PC-3 (cell line): ENCODE data around the gene STK11. TPM values are rescaled to one million over a fixed set of nuclear protein-coding genes. Genes with fewer than 3 reads are reported as not detected.
A peak's percentile ranks its signal among the peaks of the same experiment; 100 is the strongest.

Source experiments
- ATAC-seq: fragments of 200-7000 bp; cut with Tn5 transposase; 2 replicates; pipeline ENCODE4 v1.9.1; 2020; ENCODE audit warnings: mild to moderate bottlenecking, moderate library complexity
- BruUV-seq: library from RNA; stranded (reverse); fragments of 400-500 nt; replicated peaks from 2 replicates; lab custom pipeline; 2021; lab: Mats Ljungman, UMichigan
- CTCF ChIA-PET: fragments of 300-600 bp; sonication (Branson Sonifier 250); formaldehyde crosslinking; loops from one replicate; lab custom pipeline; 2022; ENCODE audit warnings: antibody characterized with exemption; lab: Charles Lee
- POLR2A ChIA-PET: fragments of 300-600 bp; sonication (Branson Sonifier 250); formaldehyde crosslinking; loops from one replicate; lab custom pipeline; 2022; ENCODE audit warnings: antibody characterized with exemption; ENCODE audit not compliant: unreplicated experiment; lab: Charles Lee
- DNase-seq: peaks from one replicate; pipeline ENCODE4 v3.0.0-alpha.2; 2015
- H2AFZ ChIP-seq: fragments of 300-600 bp; sonication (generic); 2 replicates; pipeline ENCODE4 v1.6.0; 2016; ENCODE audit warnings: antibody characterized with exemption, low read length
- H3F3A ChIP-seq: fragments of 300-600 bp; sonication (generic); one replicate; pipeline ENCODE4 v1.6.0; 2017; ENCODE audit warnings: antibody characterized with exemption, low read length, control low read depth, mild to moderate bottlenecking; ENCODE audit not compliant: unreplicated experiment
- H3K27ac ChIP-seq: fragments of 300-600 bp; sonication (generic); 2 replicates; pipeline ENCODE4 v1.5.1; 2016; ENCODE audit warnings: mild to moderate bottlenecking, low read length
- H3K27me3 ChIP-seq: fragments of 300-600 bp; sonication (generic); 2 replicates; pipeline ENCODE4 v1.6.1; 2016; ENCODE audit warnings: low read length, mixed read lengths
- H3K36me3 ChIP-seq: fragments of 300-600 bp; sonication (generic); 2 replicates; pipeline ENCODE4 v1.6.1; 2016; ENCODE audit warnings: low read depth, mixed run types, low read length, mixed read lengths
- H3K4me1 ChIP-seq: fragments of 300-600 bp; sonication (generic); 2 replicates; pipeline ENCODE4 v1.5.1; 2016; ENCODE audit warnings: low read length; ENCODE audit not compliant: insufficient read depth
- H3K4me2 ChIP-seq: fragments of 300-600 bp; sonication (generic); 2 replicates; pipeline ENCODE4 v1.6.0; 2016; ENCODE audit warnings: low read length
- H3K4me3 ChIP-seq: fragments of 300-600 bp; sonication (generic); 2 replicates; pipeline ENCODE4 v1.5.1; 2016; ENCODE audit warnings: mild to moderate bottlenecking, low read length, mixed read lengths
- H3K79me2 ChIP-seq: fragments of 300-600 bp; sonication (generic); 2 replicates; pipeline ENCODE4 v1.6.1; 2017; ENCODE audit warnings: low read length, mixed read lengths
- H3K9ac ChIP-seq: fragments of 300-600 bp; sonication (generic); 2 replicates; pipeline ENCODE4 v1.6.0; 2016; ENCODE audit warnings: mild to moderate bottlenecking, low read length
- H3K9me2 ChIP-seq: fragments of 300-600 bp; sonication (generic); replicated peaks from 2 replicates; pipeline ENCODE4 v1.6.1; 2016; ENCODE audit warnings: mixed run types, low read length, mixed read lengths
- H3K9me3 ChIP-seq: fragments of 300-600 bp; sonication (generic); 2 replicates; pipeline ENCODE4 v1.6.1; 2016; ENCODE audit warnings: low read length, mixed read lengths
- H4K20me1 ChIP-seq: fragments of 300-600 bp; sonication (generic); 2 replicates; pipeline ENCODE4 v1.6.1; 2016; ENCODE audit warnings: low read length, mixed read lengths
- EZH2 ChIP-seq: fragments of 300-600 bp; sonication (generic); IDR thresholded peaks from one replicate; pipeline ENCODE4 v1.6.1; 2017; ENCODE audit warnings: antibody characterized with exemption, mild to moderate bottlenecking, low read length; ENCODE audit not compliant: unreplicated experiment
- EZH2phosphoT487 ChIP-seq: fragments of 300-600 bp; sonication (generic); IDR thresholded peaks from 2 replicates; pipeline ENCODE4 v1.6.1; 2018; ENCODE audit warnings: mild to moderate bottlenecking, antibody characterized with exemption, low read length, borderline replicate concordance
- intact Hi-C: fragments of 100-400 bp; cut with micrococcal nuclease; formaldehyde crosslinking; loops from 2 replicates; pipeline ENCODE4 v1.9.0; 2023
- total RNA-seq: library from RNA; depleted of rRNA; stranded (reverse); fragments of >200 nt; gene quantifications from 2 replicates; pipeline ENCODE4 v1.2.3, GENCODE V29; 2014
- TF ChIP-seq, protein P1 (sequence below): fragments of 300-600 bp; sonication (generic); conservative IDR thresholded peaks from 2 replicates; pipeline ENCODE4 v1.5.1; 2017; ENCODE audit warnings: antibody characterized with exemption, low read depth, mild to moderate bottlenecking, low read length

Gene STK11
- total RNA-seq, 1 experiment from 2014 or later: 82.4 TPM

- ChIA-PET POLR2A (no interaction called here), CTCF (no interaction called here)
- Histone ChIP-seq H2AFZ (no peak overlapping the region), H3F3A (no peaks in the 10 kb centered on the region), H3K9me3 (no peaks in the 10 kb centered on the region), H3K4me3 (peak overlapping the region; percentile 86), H3K9me2 (no peaks in the 10 kb centered on the region), H3K27ac (peak overlapping the region; percentile 94), H3K9ac (peak overlapping the region; percentile 86), H3K4me1 (peaks cover 23% of the 10 kb centered on the region), H3K36me3 (peaks cover 33% of the 10 kb centered on the region), H3K27me3 (no peaks in the 10 kb centered on the region), H3K4me2 (peak overlapping the region; percentile 97), H4K20me1 (peaks cover 8% of the 10 kb centered on the region), H3K79me2 (peaks cover 53% of the 10 kb centered on the region)
- no peak for TF ChIP-seq EZH2
- no peak for TF ChIP-seq EZH2phosphoT487
- TF ChIP-seq, protein P1, sequence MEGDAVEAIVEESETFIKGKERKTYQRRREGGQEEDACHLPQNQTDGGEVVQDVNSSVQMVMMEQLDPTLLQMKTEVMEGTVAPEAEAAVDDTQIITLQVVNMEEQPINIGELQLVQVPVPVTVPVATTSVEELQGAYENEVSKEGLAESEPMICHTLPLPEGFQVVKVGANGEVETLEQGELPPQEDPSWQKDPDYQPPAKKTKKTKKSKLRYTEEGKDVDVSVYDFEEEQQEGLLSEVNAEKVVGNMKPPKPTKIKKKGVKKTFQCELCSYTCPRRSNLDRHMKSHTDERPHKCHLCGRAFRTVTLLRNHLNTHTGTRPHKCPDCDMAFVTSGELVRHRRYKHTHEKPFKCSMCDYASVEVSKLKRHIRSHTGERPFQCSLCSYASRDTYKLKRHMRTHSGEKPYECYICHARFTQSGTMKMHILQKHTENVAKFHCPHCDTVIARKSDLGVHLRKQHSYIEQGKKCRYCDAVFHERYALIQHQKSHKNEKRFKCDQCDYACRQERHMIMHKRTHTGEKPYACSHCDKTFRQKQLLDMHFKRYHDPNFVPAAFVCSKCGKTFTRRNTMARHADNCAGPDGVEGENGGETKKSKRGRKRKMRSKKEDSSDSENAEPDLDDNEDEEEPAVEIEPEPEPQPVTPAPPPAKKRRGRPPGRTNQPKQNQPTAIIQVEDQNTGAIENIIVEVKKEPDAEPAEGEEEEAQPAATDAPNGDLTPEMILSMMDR: no peak
- BruUV-seq: no TSS peak
- ATAC-seq (no peak), DNase-seq (no peak)
- intact Hi-C loops: no loop called here
Measured at GRCh38 chr19:1250437-1251260, 45.1 kb downstream of the STK11 start.

GRCh38 chr19:1251330-1252220 is 46.0 kb downstream of the STK11 start:
- BruUV-seq: TSS peak; percentile 79
- POLR2A ChIA-PET: no interaction called here

More at GRCh38 chr19:1251330-1252220, 46.0 kb downstream of the STK11 start:
- intact Hi-C loops: loop anchor here (1.0 kb wide), 1 partner anchor 18 kb away; the partner anchor contains the start of gene CIRBP
- TF ChIP-seq, protein P1: no peak
- TF ChIP-seq EZH2phosphoT487 (no peak), EZH2 (no peak)
- H3K4me1 ChIP-seq: peaks cover 23% of the 10 kb centered on the region
- peak overlapping the region; percentile 97 for H3K4me2 ChIP-seq
- H2AFZ ChIP-seq: no peak overlapping the region
- H4K20me1 ChIP-seq: peaks cover 8% of the 10 kb centered on the region
- H3K79me2 ChIP-seq: peaks cover 56% of the 10 kb centered on the region
- no peaks in the 10 kb centered on the region for H3K9me2 ChIP-seq
- no peaks in the 10 kb centered on the region for H3K9me3 ChIP-seq
- DNase-seq (peak; percentile 51), ATAC-seq (no peak)
- H3K27me3 ChIP-seq: no peaks in the 10 kb centered on the region
- H3K9ac ChIP-seq: peak overlapping the region; percentile 86
- peak overlapping the region; percentile 94 for H3K27ac ChIP-seq
- H3K36me3 ChIP-seq: peaks cover 39% of the 10 kb centered on the region
- CTCF ChIA-PET: no interaction called here
- peak overlapping the region; percentile 86 for H3K4me3 ChIP-seq
- H3F3A ChIP-seq: no peaks in the 10 kb centered on the region
